Activated CD4-positive, alpha-beta memory T cell treated with anti-CD3 and anti-CD28 coated beads, Interleukin-2, amount 10 ng/mL, durations not matched to agents 7 days and 5 days (primary cell): ENCODE results near the gene FAM9C. TPM values are rescaled to one million over a fixed set of nuclear protein-coding genes. Genes with fewer than 3 reads are reported as not detected.

Source experiments
- CTCF ChIA-PET: fragments of 350-600 bp; sonication (Branson Sonifier 250); formaldehyde crosslinking; loops from one replicate; lab custom pipeline; 2021; ENCODE audit warnings: antibody characterized with exemption, inconsistent platforms; lab: Charles Lee
- POLR2A ChIA-PET: fragments of 350-600 bp; sonication (Branson Sonifier 250); formaldehyde crosslinking; loops from one replicate; lab custom pipeline; 2021; ENCODE audit warnings: antibody characterized with exemption; lab: Charles Lee
- DNase-seq: peaks from one replicate; pipeline ENCODE4 v3.0.0-alpha.2; 2020
- H3K27ac Mint-ChIP-seq: one replicate; pipeline ENCODE4 v1.8.0; 2021; ENCODE audit warnings: mild to moderate bottlenecking, mixed read lengths
- H3K27me3 Mint-ChIP-seq: one replicate; pipeline ENCODE4 v1.8.0; 2021; ENCODE audit warnings: mixed read lengths
- H3K36me3 Mint-ChIP-seq: one replicate; pipeline ENCODE4 v1.8.0; 2021; ENCODE audit warnings: low read depth, mixed read lengths
- H3K4me1 Mint-ChIP-seq: one replicate; pipeline ENCODE4 v1.8.0; 2021; ENCODE audit warnings: mixed read lengths
- H3K4me3 Mint-ChIP-seq: one replicate; pipeline ENCODE4 v1.8.0; 2021; ENCODE audit warnings: mild to moderate bottlenecking, mixed read lengths
- H3K9me3 Mint-ChIP-seq: one replicate; pipeline ENCODE4 v1.8.0; 2021; ENCODE audit warnings: mixed read lengths
- total RNA-seq, 2 experiments: library from RNA; stranded (reverse); gene quantifications; one replicate each; pipeline ENCODE4 v1.2.3, GENCODE V29; 2021

FAM9C gene
- total RNA-seq, 2 experiments from 2014 or later = not detected

- no peaks in the 10 kb centered on the region for H3K27me3 Mint-ChIP-seq
- H3K36me3 Mint-ChIP-seq = peaks cover 13% of the 10 kb centered on the region
- peaks cover 65% of the 10 kb centered on the region for H3K4me1 Mint-ChIP-seq
- no peak for DNase-seq
- peak overlapping the region; percentile 53 for H3K4me3 Mint-ChIP-seq
- CTCF ChIA-PET = interaction anchor here (0.9 to 2.5 kb wide), 4 partner anchors 13 to 106 kb away, joined by 3 to 10 read pairs (median 4); no protein-coding TSS in a partner anchor
- POLR2A ChIA-PET = interaction anchor here (2.9 to 25.0 kb wide), 5 partner anchors 14 to 98 kb away, joined by 22 to 1502 read pairs (median 693); partner anchors contain the start of gene TMSB4X
- H3K27ac Mint-ChIP-seq = peak overlapping the region; percentile 100
- H3K9me3 Mint-ChIP-seq = peaks cover 3% of the 10 kb centered on the region
Observed at GRCh38 chrX:12986164-12986779, 58.1 kb downstream of the FAM9C start.

Other genes starting within 250 kb of the FAM9C start
- not detected for gene TLR7, start 177.5 kb downstream of the FAM9C start, total RNA-seq
- gene TLR8, start 138.0 kb downstream of the FAM9C start, total RNA-seq = not detected
- over 10,000 TPM; 10,813 to 11,021 TPM for gene TMSB4X, start 69.5 kb downstream of the FAM9C start, total RNA-seq